ENCODE measurements around the gene PANK4.

DNA sequence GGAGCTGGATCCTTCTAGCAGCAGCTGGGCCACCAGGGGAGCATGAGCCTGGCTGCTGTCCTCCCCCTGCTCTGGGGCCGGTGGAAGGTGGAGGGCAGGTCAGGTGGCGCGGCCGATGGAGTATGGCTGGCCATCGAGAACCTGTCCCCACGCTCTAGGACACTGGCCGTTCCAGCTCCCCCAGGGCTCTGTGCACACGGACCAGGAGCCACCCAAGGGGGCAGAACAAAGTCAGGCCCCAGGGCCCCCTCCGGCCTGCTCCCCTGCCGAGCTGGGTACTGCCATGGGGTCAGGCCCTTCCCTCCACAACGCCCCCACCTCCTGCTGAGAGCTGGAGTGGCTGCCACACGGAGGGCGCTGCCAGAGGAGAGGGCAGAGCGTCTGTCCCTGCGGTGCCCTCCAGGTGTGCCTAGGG, 54.8 kb downstream of the PANK4 start:
- TF ChIP-seq EZH2 (IDR thresholded peaks at IDR 0.05; ENCODE audit: borderline replicate concordance) (no peak), EZH2phosphoT487 (IDR thresholded peaks at IDR 0.05; ENCODE audit: low read depth, severe bottlenecking, unreplicated experiment) (no peak)
- TF ChIP-seq, protein P1, sequence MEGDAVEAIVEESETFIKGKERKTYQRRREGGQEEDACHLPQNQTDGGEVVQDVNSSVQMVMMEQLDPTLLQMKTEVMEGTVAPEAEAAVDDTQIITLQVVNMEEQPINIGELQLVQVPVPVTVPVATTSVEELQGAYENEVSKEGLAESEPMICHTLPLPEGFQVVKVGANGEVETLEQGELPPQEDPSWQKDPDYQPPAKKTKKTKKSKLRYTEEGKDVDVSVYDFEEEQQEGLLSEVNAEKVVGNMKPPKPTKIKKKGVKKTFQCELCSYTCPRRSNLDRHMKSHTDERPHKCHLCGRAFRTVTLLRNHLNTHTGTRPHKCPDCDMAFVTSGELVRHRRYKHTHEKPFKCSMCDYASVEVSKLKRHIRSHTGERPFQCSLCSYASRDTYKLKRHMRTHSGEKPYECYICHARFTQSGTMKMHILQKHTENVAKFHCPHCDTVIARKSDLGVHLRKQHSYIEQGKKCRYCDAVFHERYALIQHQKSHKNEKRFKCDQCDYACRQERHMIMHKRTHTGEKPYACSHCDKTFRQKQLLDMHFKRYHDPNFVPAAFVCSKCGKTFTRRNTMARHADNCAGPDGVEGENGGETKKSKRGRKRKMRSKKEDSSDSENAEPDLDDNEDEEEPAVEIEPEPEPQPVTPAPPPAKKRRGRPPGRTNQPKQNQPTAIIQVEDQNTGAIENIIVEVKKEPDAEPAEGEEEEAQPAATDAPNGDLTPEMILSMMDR (IDR thresholded peaks at IDR 0.05; ENCODE audit: poor library complexity): no peak
